Endothelial cell of umbilical vein (primary cell): ENCODE data around the gene LSM5. TPM values are rescaled to one million over a fixed set of nuclear protein-coding genes. Genes with fewer than 3 reads are reported as not detected.
A peak's percentile ranks its signal among the peaks of the same experiment; 100 is the strongest.

ENCODE experiments used
- BruUV-seq: library from RNA; stranded (reverse); fragments of 400-500 nt; replicated peaks from 2 replicates; lab custom pipeline; 2021; lab: Mats Ljungman, UMichigan
- CTCF ChIA-PET: fragments of 300-600, 350-600 bp; sonication (Branson Sonifier 250); formaldehyde crosslinking; loops from one replicate; lab custom pipeline; 2021; ENCODE audit warnings: antibody characterized with exemption, inconsistent platforms; lab: Charles Lee
- POLR2A ChIA-PET: fragments of 300-600, 350-600 bp; sonication (Branson Sonifier 250); formaldehyde crosslinking; loops from one replicate; lab custom pipeline; 2021; ENCODE audit warnings: antibody characterized with exemption, inconsistent platforms; lab: Charles Lee
- DNase-seq: peaks from one replicate; pipeline ENCODE4 v3.0.0-alpha.2; 2011; ENCODE audit warnings: low read depth, low spot score
- FAIRE-seq: peaks from 2 replicates; lab custom pipeline; 2011; peaks lifted over from hg19 to GRCh38; lab: Jason Lieb, UNC
- H2AFZ ChIP-seq: 2 replicates; pipeline ENCODE4 v1.6.0; 2012; ENCODE audit warnings: low read depth, low read length, control low read depth, inconsistent platforms
- H3K27ac ChIP-seq: 2 replicates; pipeline ENCODE4 v1.5.1; 2011; ENCODE audit warnings: low read depth, mild to moderate bottlenecking, control low read depth, low read length, moderate library complexity; ENCODE audit not compliant: insufficient read depth
- H3K27me3 ChIP-seq, 2 experiments: 2 replicates each; pipeline versions ENCODE4 v1.6.0 to v1.6.1; 2011; ENCODE audit warnings: low read length in 2 of 2, mixed read lengths in 1 of 2; ENCODE audit not compliant: control insufficient read depth in 2 of 2, insufficient read depth in 2 of 2
- H3K36me3 ChIP-seq, 2 experiments: 2 replicates in 1 of 2; 3 replicates in 1 of 2; pipeline ENCODE4 v1.5.1; 2011; ENCODE audit warnings: low read length in 2 of 2, mild to moderate bottlenecking in 1 of 2, moderate library complexity in 1 of 2; ENCODE audit not compliant: control insufficient read depth in 2 of 2, insufficient read depth in 2 of 2; ENCODE audit errors: extremely low read depth in 1 of 2
- H3K4me1 ChIP-seq: 3 replicates; pipeline ENCODE4 v1.5.1; 2011; ENCODE audit warnings: mild to moderate bottlenecking, low read length; ENCODE audit not compliant: control insufficient read depth, insufficient read depth; ENCODE audit errors: extremely low read depth
- H3K4me2 ChIP-seq: 2 replicates; pipeline ENCODE4 v1.6.1; 2011; ENCODE audit warnings: low read length, control low read depth, mixed read lengths; ENCODE audit not compliant: insufficient read depth
- H3K4me3 ChIP-seq, 3 experiments: fragments of 200-600 bp in 1 of 3; sonication (generic), shearing (Covaris generic) in 1 of 3; replicated peaks in 1 of 3; 2 replicates each; pipeline ENCODE4 v1.5.1; 2011 to 2016; ENCODE audit warnings: control low read depth in 3 of 3, low read length in 3 of 3, mild to moderate bottlenecking in 2 of 3, inconsistent platforms in 1 of 3, low read depth in 1 of 3, moderate library complexity in 1 of 3; ENCODE audit not compliant: insufficient read depth in 1 of 3
- H3K79me2 ChIP-seq: 2 replicates; pipeline ENCODE4 v1.6.0; 2012; ENCODE audit warnings: low read length, inconsistent platforms; ENCODE audit not compliant: control insufficient read depth, insufficient read depth
- H3K9ac ChIP-seq: replicated peaks from 2 replicates; pipeline ENCODE3; 2011; ENCODE audit warnings: low read length, control low read depth; ENCODE audit not compliant: insufficient read depth; ENCODE audit errors: extremely low read depth
- H3K9me1 ChIP-seq: replicated peaks from 3 replicates; pipeline ENCODE4 v1.6.0; 2011; ENCODE audit warnings: mild to moderate bottlenecking, low read length; ENCODE audit not compliant: control insufficient read depth, insufficient read depth; ENCODE audit errors: extremely low read depth
- H3K9me3 ChIP-seq: replicated peaks from 2 replicates; pipeline ENCODE4 v1.5.1; 2012; ENCODE audit warnings: low read length, inconsistent platforms; ENCODE audit not compliant: control insufficient read depth, insufficient read depth
- H4K20me1 ChIP-seq: replicated peaks from 2 replicates; pipeline ENCODE3; 2011; ENCODE audit warnings: mild to moderate bottlenecking, low read length; ENCODE audit not compliant: control insufficient read depth, insufficient read depth; ENCODE audit errors: extremely low read depth
- JUN ChIP-seq: IDR thresholded peaks from 2 replicates; pipeline ENCODE4 v1.6.1; 2011; ENCODE audit warnings: borderline replicate concordance, low read depth; ENCODE audit not compliant: insufficient read length, insufficient read depth
- POLR2A ChIP-seq: IDR thresholded peaks from 2 replicates; pipeline ENCODE4 v1.6.1; 2012; ENCODE audit warnings: low read depth, mild to moderate bottlenecking, control low read depth, low read length
- POLR2AphosphoS5 ChIP-seq: IDR thresholded peaks from 2 replicates; pipeline ENCODE4 v1.6.1; 2012; ENCODE audit warnings: low read depth, mild to moderate bottlenecking, control low read depth, low read length, moderate library complexity; ENCODE audit not compliant: insufficient read depth
- dilution Hi-C: fragments of 300-500 bp; cut with MboI; formaldehyde crosslinking; loops from one replicate; pipeline ENCODE4 v1.15.0; 2019; ENCODE audit warnings: low sequenced_read_pairs; ENCODE audit not compliant: extremely low pct_ligation_motif_present
- intact Hi-C: fragments of 100-400 bp; cut with micrococcal nuclease; formaldehyde crosslinking; loops from one replicate; pipeline ENCODE4 v1.10.0; 2022
- polyA plus RNA-seq, 4 experiments: library from polyadenylated mRNA; depleted of rRNA in 3 of 4; stranded (reverse) in 3 of 4; unstranded in 1 of 4; fragments of >200 nt; gene quantifications; 2 replicates each; pipeline versions ENCODE4 v1.2.1 to v1.2.3, GENCODE V29; 2011 to 2012; ENCODE audit warnings: missing spikeins in 1 of 4
- total RNA-seq: library from RNA; stranded (reverse); gene quantifications from 2 replicates; pipeline ENCODE4 v1.2.3, GENCODE V29; 2021
- TF ChIP-seq, protein P1 (sequence below), 2 donors: IDR thresholded peaks; 1 replicate in 1 of 2; 2 replicates in 1 of 2; pipeline ENCODE4 v1.5.1; 2011; ENCODE audit warnings: low read length in 2 of 2, mild to moderate bottlenecking in 2 of 2, moderate library complexity in 2 of 2, control low read depth in 1 of 2, inconsistent platforms in 1 of 2, low read depth in 1 of 2; ENCODE audit not compliant: insufficient read depth in 1 of 2; ENCODE audit errors: extremely low read depth in 1 of 2

LSM5 gene
- total and polyA plus RNA-seq, 2 donors (not counting 3 experiments of a cell fraction or from before 2014, with no cell fraction given), result 36.3 to 68.1 TPM

GRCh38 chr7:32495298-32496051 lies 5.3 kb upstream of the LSM5 start, which contains the start of gene AVL9:
AVL9 (plus strand) TSS chr7:32495489; CDS start chr7:32495710, 221 bp downstream.
- dilution Hi-C loops, result no loop called here

More at GRCh38 chr7:32495298-32496051, 5.3 kb upstream of the LSM5 start, which contains the start of gene AVL9:
- TF ChIP-seq POLR2A (peak; percentile 97), JUN (no peak), POLR2AphosphoS5 (peak; percentile 97)
- TF ChIP-seq, protein P1, sequence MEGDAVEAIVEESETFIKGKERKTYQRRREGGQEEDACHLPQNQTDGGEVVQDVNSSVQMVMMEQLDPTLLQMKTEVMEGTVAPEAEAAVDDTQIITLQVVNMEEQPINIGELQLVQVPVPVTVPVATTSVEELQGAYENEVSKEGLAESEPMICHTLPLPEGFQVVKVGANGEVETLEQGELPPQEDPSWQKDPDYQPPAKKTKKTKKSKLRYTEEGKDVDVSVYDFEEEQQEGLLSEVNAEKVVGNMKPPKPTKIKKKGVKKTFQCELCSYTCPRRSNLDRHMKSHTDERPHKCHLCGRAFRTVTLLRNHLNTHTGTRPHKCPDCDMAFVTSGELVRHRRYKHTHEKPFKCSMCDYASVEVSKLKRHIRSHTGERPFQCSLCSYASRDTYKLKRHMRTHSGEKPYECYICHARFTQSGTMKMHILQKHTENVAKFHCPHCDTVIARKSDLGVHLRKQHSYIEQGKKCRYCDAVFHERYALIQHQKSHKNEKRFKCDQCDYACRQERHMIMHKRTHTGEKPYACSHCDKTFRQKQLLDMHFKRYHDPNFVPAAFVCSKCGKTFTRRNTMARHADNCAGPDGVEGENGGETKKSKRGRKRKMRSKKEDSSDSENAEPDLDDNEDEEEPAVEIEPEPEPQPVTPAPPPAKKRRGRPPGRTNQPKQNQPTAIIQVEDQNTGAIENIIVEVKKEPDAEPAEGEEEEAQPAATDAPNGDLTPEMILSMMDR (IDR thresholded peaks at IDR 0.05; ENCODE audit: extremely low read depth in 1 of 2, insufficient read depth in 1 of 2, low read depth in 1 of 2, low read length in 2 of 2), result no peak
- BruUV-seq, result no TSS peak
- intact Hi-C loops, result loop anchor here (1.0 to 10.0 kb wide), 6 partner anchors 41 to 1229 kb away; partner anchors contain the start of genes FKBP9 and RP9
- Histone ChIP-seq H3K9me3 (no peaks in the 10 kb centered on the region), H3K9ac (peak within 1 kb of the TSS; percentile 98), H3K4me1 (peaks cover 13% of the 10 kb centered on the region), H3K36me3 (no peaks in the 10 kb centered on the region), H4K20me1 (no peaks in the 10 kb centered on the region), H3K4me3 (peak within 1 kb of the TSS; percentile 89 to 100 (median 100)), H3K27ac (peak within 1 kb of the TSS; percentile 82), H2AFZ (peak within 1 kb of the TSS; percentile 77), H3K4me2 (peak within 1 kb of the TSS; percentile 100), H3K9me1 (no peaks in the 10 kb centered on the region), H3K79me2 (peaks cover 47% of the 10 kb centered on the region), H3K27me3 (no peaks in the 10 kb centered on the region)
- peak; percentile 96 for DNase-seq
- CTCF ChIA-PET, result interaction anchor here (0.7 to 1.4 kb wide), 4 partner anchors 32 to 195 kb away, joined by 3 to 7 read pairs (median 3); no protein-coding TSS in a partner anchor
- POLR2A ChIA-PET, result interaction anchor here (0.7 to 1.1 kb wide), 6 partner anchors 10 to 1819 kb away, joined by 3 to 6 read pairs (median 5); no protein-coding TSS in a partner anchor
- peak; percentile 59 for FAIRE-seq
